MM.1S (cell line): ENCODE results near the gene ZNF446.

Source experiments
- DNase-seq: peaks from one replicate; pipeline ENCODE4 v3.0.0-alpha.2; 2015
- H2AFZ ChIP-seq: fragments of 300-600 bp; sonication (generic); 2 replicates; pipeline ENCODE4 v1.6.0; 2016; ENCODE audit warnings: antibody characterized with exemption, low read length
- H3F3A ChIP-seq: fragments of 300-600 bp; sonication (generic); 2 replicates; pipeline ENCODE4 v1.6.1; 2016; ENCODE audit warnings: mild to moderate bottlenecking, antibody characterized with exemption, low read length, moderate library complexity, mixed read lengths; ENCODE audit not compliant: insufficient read depth
- H3K27ac ChIP-seq: fragments of 300-600 bp; sonication (generic); 2 replicates; pipeline ENCODE4 v1.5.1; 2016; ENCODE audit warnings: mild to moderate bottlenecking, low read length
- H3K27me3 ChIP-seq: fragments of 300-600 bp; sonication (generic); replicated peaks from 2 replicates; pipeline ENCODE4 v1.6.0; 2016; ENCODE audit warnings: low read length; ENCODE audit not compliant: insufficient read depth
- H3K36me3 ChIP-seq: fragments of 300-600 bp; sonication (generic); replicated peaks from 2 replicates; pipeline ENCODE4 v1.6.1; 2016; ENCODE audit warnings: mild to moderate bottlenecking, low read length, mixed read lengths; ENCODE audit not compliant: insufficient read depth
- H3K4me1 ChIP-seq: fragments of 300-600 bp; sonication (generic); 2 replicates; pipeline ENCODE4 v1.6.1; 2016; ENCODE audit warnings: low read length, mixed read lengths
- H3K4me2 ChIP-seq: fragments of 300-600 bp; sonication (generic); 2 replicates; pipeline ENCODE4 v1.6.0; 2016; ENCODE audit warnings: low read depth, low read length
- H3K4me3 ChIP-seq: fragments of 300-600 bp; sonication (generic); 2 replicates; pipeline ENCODE4 v1.5.1; 2016; ENCODE audit warnings: low read length, mixed read lengths
- H3K79me2 ChIP-seq: fragments of 300-600 bp; sonication (generic); 2 replicates; pipeline ENCODE4 v1.6.1; 2016; ENCODE audit warnings: mixed run types, low read length, mixed read lengths
- H3K9ac ChIP-seq: fragments of 300-600 bp; sonication (generic); 2 replicates; pipeline ENCODE4 v1.6.1; 2016; ENCODE audit warnings: low read length, mixed read lengths
- H3K9me2 ChIP-seq: fragments of 300-600 bp; sonication (generic); replicated peaks from 2 replicates; pipeline ENCODE4 v1.6.1; 2016; ENCODE audit warnings: mild to moderate bottlenecking, low read length, mixed read lengths; ENCODE audit not compliant: insufficient read depth
- H3K9me3 ChIP-seq: fragments of 300-600 bp; sonication (generic); replicated peaks from 2 replicates; pipeline ENCODE4 v1.6.1; 2016; ENCODE audit warnings: mild to moderate bottlenecking, low read length, mixed read lengths; ENCODE audit not compliant: insufficient read depth
- H4K20me1 ChIP-seq: fragments of 300-600 bp; sonication (generic); 2 replicates; pipeline ENCODE4 v1.6.1; 2016; ENCODE audit warnings: mild to moderate bottlenecking, low read length, moderate library complexity, mixed read lengths; ENCODE audit not compliant: insufficient read depth
- CTCF ChIP-seq: fragments of 300-600 bp; sonication (generic); IDR thresholded peaks from 2 replicates; pipeline ENCODE4 v1.5.1; 2016; ENCODE audit warnings: antibody characterized with exemption, low read length, mixed read lengths
- EZH2 ChIP-seq: fragments of 300-600 bp; sonication (generic); optimal IDR thresholded peaks from 2 replicates; pipeline ENCODE3; 2017; ENCODE audit warnings: low read depth, mild to moderate bottlenecking, antibody characterized with exemption, low read length, mixed read lengths
- EZH2phosphoT487 ChIP-seq: fragments of 300-600 bp; sonication (generic); IDR thresholded peaks from 2 replicates; pipeline ENCODE4 v1.6.1; 2018; ENCODE audit warnings: antibody characterized with exemption, low read length

Gene ZNF446

DNA sequence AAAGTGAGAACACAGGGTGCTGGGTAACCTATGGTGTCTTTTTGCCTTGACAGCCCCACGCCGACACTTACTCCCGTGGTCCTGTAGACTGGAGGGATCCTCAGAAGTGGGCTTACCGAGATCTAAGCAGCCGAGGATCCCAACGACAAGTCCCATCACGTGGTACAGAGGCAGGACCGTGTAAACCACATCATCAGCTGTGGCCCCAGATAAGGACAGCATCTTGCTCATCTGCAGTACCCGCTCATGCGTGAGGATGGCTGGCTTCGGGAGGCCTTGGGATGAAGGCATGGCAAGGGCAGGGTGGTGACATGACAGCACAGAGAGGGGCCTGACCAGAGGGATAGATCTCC lies 33.6 kb downstream of the ZNF446 start:
- no peak overlapping the region for H2AFZ ChIP-seq
- no peaks in the 10 kb centered on the region for H3K4me1 ChIP-seq
- no peak overlapping the region for H3K9ac ChIP-seq

GRCh38 chr19:58510084-58510862 lies 34.1 kb downstream of the ZNF446 start:
- Histone ChIP-seq H3K9me3 (no peaks in the 10 kb centered on the region), H3K27me3 (no peaks in the 10 kb centered on the region), H3K9ac (no peak overlapping the region), H2AFZ (no peak overlapping the region), H3K4me2 (no peak overlapping the region), H3K4me1 (no peaks in the 10 kb centered on the region), H4K20me1 (no peaks in the 10 kb centered on the region), H3K27ac (no peak overlapping the region), H3K9me2 (no peaks in the 10 kb centered on the region), H3K4me3 (no peak overlapping the region), H3K79me2 (no peaks in the 10 kb centered on the region), H3K36me3 (no peaks in the 10 kb centered on the region), H3F3A (no peaks in the 10 kb centered on the region)
- DNase-seq: no peak
- no peak for TF ChIP-seq CTCF
- TF ChIP-seq EZH2phosphoT487: no peak
- no peak for TF ChIP-seq EZH2

More for the DNA sequence above, 33.6 kb downstream of the ZNF446 start:
- no peak for DNase-seq
- H3K27me3 ChIP-seq: no peaks in the 10 kb centered on the region
- no peak overlapping the region for H3K4me2 ChIP-seq
- H4K20me1 ChIP-seq: no peaks in the 10 kb centered on the region
- no peak overlapping the region for H3K4me3 ChIP-seq
- no peaks in the 10 kb centered on the region for H3K79me2 ChIP-seq
- TF ChIP-seq EZH2: no peak
- TF ChIP-seq CTCF: no peak
- TF ChIP-seq EZH2phosphoT487: no peak
- no peak overlapping the region for H3K27ac ChIP-seq
- H3K9me2 ChIP-seq: no peaks in the 10 kb centered on the region
- H3F3A ChIP-seq: no peaks in the 10 kb centered on the region
- H3K36me3 ChIP-seq: no peaks in the 10 kb centered on the region
- no peaks in the 10 kb centered on the region for H3K9me3 ChIP-seq

DNA sequence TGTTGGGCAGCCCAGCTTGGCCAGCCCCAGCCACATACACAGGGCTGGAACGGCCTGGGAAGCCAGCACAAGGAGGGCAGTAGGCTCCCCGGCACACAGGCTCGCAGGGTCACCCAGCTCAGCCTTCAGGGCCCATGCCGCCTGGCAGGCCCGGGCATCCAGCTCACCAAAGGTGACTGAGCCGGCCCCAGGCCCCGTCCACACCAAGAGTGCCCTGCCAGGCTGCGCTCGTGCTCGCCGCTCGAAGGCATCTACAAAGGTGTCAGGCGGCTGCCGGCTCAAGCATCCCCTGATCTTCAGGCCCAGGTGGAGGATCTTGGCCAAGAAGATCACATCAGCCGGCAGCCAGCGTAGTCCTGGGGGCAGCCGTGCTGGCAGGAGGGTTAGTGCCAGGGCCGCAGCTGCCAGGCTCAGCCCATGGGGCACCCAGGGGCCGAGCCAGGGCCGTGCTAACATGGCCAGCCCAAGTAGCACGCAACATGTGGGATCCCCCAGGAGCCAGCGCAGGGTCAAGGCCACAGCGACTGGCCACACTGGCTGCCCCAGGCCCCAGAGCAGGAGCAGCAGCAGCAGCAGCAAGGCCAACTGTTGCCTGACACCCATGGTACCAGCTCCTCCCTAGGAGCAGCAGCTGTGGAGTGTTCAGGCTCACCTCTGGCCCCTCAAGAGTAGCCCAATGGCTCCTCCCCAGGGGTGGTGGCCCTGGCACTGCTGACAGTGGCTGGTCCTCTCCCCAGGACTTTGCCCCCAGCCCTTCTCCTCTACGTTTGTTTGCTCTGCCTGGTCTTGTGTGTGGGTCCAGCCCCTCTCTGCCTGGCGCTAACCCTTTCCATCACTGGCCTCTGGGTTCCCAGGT lies 35.4 kb downstream of the ZNF446 start, which contains the start of gene SLC27A5:
Gene SLC27A5, minus strand, starts transcription at position 640 of the 856 bp plus-strand sequence. Its CDS starts 37 bp downstream, at position 603.
- no peak within 1 kb of the TSS for H3K4me2 ChIP-seq
- no peak for TF ChIP-seq EZH2phosphoT487

More for the DNA sequence above, 35.4 kb downstream of the ZNF446 start, which contains the start of gene SLC27A5:
- H3K9ac ChIP-seq: no peak within 1 kb of the TSS
- no peaks in the 10 kb centered on the region for H4K20me1 ChIP-seq
- no peaks in the 10 kb centered on the region for H3F3A ChIP-seq
- no peaks in the 10 kb centered on the region for H3K9me2 ChIP-seq
- H3K9me3 ChIP-seq: no peaks in the 10 kb centered on the region
- no peaks in the 10 kb centered on the region for H3K79me2 ChIP-seq
- no peaks in the 10 kb centered on the region for H3K36me3 ChIP-seq
- DNase-seq: no peak
- no peak within 1 kb of the TSS for H2AFZ ChIP-seq
- H3K4me3 ChIP-seq: no peak within 1 kb of the TSS
- H3K27ac ChIP-seq: no peak within 1 kb of the TSS
- no peaks in the 10 kb centered on the region for H3K4me1 ChIP-seq
- no peaks in the 10 kb centered on the region for H3K27me3 ChIP-seq
